ENCODE data around the gene CPTP.
A peak's percentile ranks its signal among the peaks of the same experiment; 100 is the strongest.

CPTP gene

DNA sequence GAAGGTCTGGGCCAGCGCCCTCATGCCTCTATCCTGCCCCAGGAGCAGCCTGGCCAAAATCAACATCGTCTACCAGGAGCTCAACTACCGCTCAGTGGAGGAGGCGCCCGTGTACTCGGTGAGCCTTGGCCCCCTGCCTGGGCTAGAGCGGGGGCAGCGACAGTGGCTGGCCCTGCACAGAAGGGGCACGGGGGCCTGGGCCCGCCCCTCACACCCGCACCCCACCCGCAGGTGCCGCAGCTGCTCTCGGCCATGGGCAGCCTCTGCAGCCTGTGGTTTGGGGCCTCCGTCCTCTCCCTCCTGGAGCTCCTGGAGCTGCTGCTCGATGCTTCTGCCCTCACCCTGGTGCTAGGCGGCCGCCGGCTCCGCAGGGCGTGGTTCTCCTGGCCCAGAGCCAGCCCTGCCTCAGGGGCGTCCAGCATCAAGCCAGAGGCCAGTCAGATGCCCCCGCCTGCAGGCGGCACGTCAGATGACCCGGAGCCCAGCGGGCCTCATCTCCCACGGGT lies 33.5 kb upstream of the CPTP start:
- no peaks in the 10 kb centered on the region; the same call in 1 of the 2 replicates for H3K9me3 ChIP-seq (ENCODE audit: control insufficient read depth, insufficient read depth, low read length)
- no peak overlapping the region for H3K4me3 ChIP-seq (ENCODE audit: low read length)
- no peaks in the 10 kb centered on the region for H4K20me1 ChIP-seq (ENCODE audit: control insufficient read depth, insufficient read depth, low read depth, low read length)
- H3K36me3 ChIP-seq (ENCODE audit: control insufficient read depth, low read length) = no peaks in the 10 kb centered on the region
- no peaks in the 10 kb centered on the region for H3K4me1 ChIP-seq (ENCODE audit: control insufficient read depth, low read length)
- no peak overlapping the region for H3K4me2 ChIP-seq (ENCODE audit: low read length)
- no peaks in the 10 kb centered on the region for H3K27me3 ChIP-seq (ENCODE audit: control insufficient read depth, low read length)
- H3K9me2 ChIP-seq (replicated peaks; ENCODE audit: control insufficient read depth, low read length) = no peaks in the 10 kb centered on the region
- no peaks in the 10 kb centered on the region for H3F3A ChIP-seq (ENCODE audit: control insufficient read depth, insufficient read depth)
- H3K27ac ChIP-seq (ENCODE audit: low read depth, low read length) = no peak overlapping the region
- H3K79me2 ChIP-seq (ENCODE audit: control insufficient read depth, low read length) = no peaks in the 10 kb centered on the region
- TF ChIP-seq, protein P1, sequence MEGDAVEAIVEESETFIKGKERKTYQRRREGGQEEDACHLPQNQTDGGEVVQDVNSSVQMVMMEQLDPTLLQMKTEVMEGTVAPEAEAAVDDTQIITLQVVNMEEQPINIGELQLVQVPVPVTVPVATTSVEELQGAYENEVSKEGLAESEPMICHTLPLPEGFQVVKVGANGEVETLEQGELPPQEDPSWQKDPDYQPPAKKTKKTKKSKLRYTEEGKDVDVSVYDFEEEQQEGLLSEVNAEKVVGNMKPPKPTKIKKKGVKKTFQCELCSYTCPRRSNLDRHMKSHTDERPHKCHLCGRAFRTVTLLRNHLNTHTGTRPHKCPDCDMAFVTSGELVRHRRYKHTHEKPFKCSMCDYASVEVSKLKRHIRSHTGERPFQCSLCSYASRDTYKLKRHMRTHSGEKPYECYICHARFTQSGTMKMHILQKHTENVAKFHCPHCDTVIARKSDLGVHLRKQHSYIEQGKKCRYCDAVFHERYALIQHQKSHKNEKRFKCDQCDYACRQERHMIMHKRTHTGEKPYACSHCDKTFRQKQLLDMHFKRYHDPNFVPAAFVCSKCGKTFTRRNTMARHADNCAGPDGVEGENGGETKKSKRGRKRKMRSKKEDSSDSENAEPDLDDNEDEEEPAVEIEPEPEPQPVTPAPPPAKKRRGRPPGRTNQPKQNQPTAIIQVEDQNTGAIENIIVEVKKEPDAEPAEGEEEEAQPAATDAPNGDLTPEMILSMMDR (IDR thresholded peaks at IDR 0.05; ENCODE audit: low read depth, low read length, poor library complexity, severe bottlenecking) = no peak
- TF ChIP-seq EZH2phosphoT487 (IDR thresholded peaks at IDR 0.05; ENCODE audit: borderline replicate concordance, low read length) = no peak

DNA sequence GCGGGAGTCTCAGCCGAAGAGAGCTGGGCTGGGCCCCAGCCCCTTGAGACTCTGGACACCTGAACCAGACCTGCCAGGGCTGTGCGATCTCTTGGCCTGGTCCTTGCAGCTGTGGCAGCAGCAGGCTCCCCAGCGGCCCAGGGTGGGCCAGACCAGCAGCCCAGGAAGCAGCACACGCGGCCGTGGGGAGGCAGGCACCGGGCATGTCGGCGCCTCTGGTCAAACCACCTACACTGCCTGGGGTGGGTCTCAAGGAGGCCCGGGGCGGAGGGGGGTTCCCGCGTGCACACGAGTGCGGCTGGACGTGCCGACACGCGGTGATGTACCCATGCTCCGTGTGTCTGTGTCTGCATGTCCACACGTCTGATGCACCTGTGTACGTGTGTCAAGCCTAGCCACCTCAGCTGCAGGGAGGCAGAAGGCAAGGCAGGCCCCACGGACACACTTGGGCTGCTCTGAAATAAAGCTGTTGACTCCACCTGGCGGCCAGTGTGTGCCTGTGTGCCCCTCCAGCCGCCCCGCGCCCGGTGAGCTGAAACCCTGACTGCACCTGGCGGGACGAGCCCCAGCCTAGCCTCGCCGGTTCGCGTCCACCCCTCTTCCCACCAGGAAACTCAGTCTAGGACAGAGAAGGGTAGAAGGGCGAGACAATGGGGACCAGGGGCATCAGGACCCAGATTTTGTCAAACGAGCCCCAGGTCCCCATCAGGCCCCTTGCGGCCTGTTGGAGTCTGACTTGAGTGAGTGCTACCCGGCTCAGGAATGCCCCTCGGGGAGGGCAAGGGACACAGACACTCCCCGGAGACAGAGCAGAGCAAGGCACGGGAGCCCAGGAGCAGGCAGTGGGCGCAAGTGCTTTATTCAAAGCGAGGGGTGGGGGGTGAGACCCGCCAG lies 32.8 kb upstream of the CPTP start:
- H3K4me2 ChIP-seq (ENCODE audit: low read length) = no peak overlapping the region
- H3K4me3 ChIP-seq (ENCODE audit: low read length) = no peak overlapping the region
- no peaks in the 10 kb centered on the region for H3K79me2 ChIP-seq (ENCODE audit: control insufficient read depth, low read length)
- H3K4me1 ChIP-seq (ENCODE audit: control insufficient read depth, low read length) = no peaks in the 10 kb centered on the region
- no peaks in the 10 kb centered on the region; the same call in 1 of the 2 replicates for H3K9me3 ChIP-seq (ENCODE audit: control insufficient read depth, insufficient read depth, low read length)
- H3K27ac ChIP-seq (ENCODE audit: low read depth, low read length) = no peak overlapping the region
- TF ChIP-seq EZH2phosphoT487 (IDR thresholded peaks at IDR 0.05; ENCODE audit: borderline replicate concordance, low read length) = no peak
- TF ChIP-seq, protein P1 (IDR thresholded peaks at IDR 0.05; ENCODE audit: low read depth, low read length, poor library complexity, severe bottlenecking) = peak; percentile 73
- no peaks in the 10 kb centered on the region for H4K20me1 ChIP-seq (ENCODE audit: control insufficient read depth, insufficient read depth, low read depth, low read length)
- H3K27me3 ChIP-seq (ENCODE audit: control insufficient read depth, low read length) = no peaks in the 10 kb centered on the region
- H3F3A ChIP-seq (ENCODE audit: control insufficient read depth, insufficient read depth) = no peaks in the 10 kb centered on the region
- H3K9me2 ChIP-seq (replicated peaks; ENCODE audit: control insufficient read depth, low read length) = no peaks in the 10 kb centered on the region
- H3K36me3 ChIP-seq (ENCODE audit: control insufficient read depth, low read length) = no peaks in the 10 kb centered on the region

DNA sequence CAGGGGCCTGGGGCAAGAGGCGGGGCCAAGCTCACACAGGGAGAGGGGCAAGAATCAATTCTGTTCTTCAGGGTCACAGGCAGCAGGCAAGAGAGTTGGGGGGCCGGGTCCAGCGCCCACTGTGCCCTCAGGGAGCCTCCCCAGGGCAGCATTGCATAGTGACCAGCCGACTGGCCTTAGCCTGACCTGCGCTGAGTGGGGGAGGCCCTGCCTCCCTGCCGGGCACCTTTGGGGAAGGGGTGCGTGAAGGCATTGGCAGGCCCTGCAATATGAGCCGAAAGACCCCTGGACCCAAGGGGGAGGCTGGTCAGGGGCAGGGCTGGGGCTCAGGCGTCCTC lies 32.2 kb upstream of the CPTP start:
- Histone ChIP-seq H3K27me3 (ENCODE audit: control insufficient read depth, low read length) (no peaks in the 10 kb centered on the region), H3K4me3 (ENCODE audit: low read length) (no peak overlapping the region), H4K20me1 (ENCODE audit: control insufficient read depth, insufficient read depth, low read depth, low read length) (no peaks in the 10 kb centered on the region), H3K36me3 (ENCODE audit: control insufficient read depth, low read length) (no peaks in the 10 kb centered on the region), H3K79me2 (ENCODE audit: control insufficient read depth, low read length) (no peaks in the 10 kb centered on the region), H3K4me2 (ENCODE audit: low read length) (no peak overlapping the region), H3K4me1 (ENCODE audit: control insufficient read depth, low read length) (no peaks in the 10 kb centered on the region), H3F3A (ENCODE audit: control insufficient read depth, insufficient read depth) (no peaks in the 10 kb centered on the region), H3K9me2 (replicated peaks; ENCODE audit: control insufficient read depth, low read length) (no peaks in the 10 kb centered on the region), H3K27ac (ENCODE audit: low read depth, low read length) (no peak overlapping the region), H3K9me3 (ENCODE audit: control insufficient read depth, insufficient read depth, low read length) (no peaks in the 10 kb centered on the region; the same call in 1 of the 2 replicates)
- TF ChIP-seq, protein P1 (IDR thresholded peaks at IDR 0.05; ENCODE audit: low read depth, low read length, poor library complexity, severe bottlenecking) = no peak
- TF ChIP-seq EZH2phosphoT487 (IDR thresholded peaks at IDR 0.05; ENCODE audit: borderline replicate concordance, low read length) = no peak

Data from DOHH2 (cell line).